ENCODE data around the gene PIP4K2A.
"Not testable (repeated sequence)": the region's sequence is repeated elsewhere in the genome, so short reads cannot be mapped to it uniquely, and the experiment has no call there.

PIP4K2A gene

GRCh38 chr10:22503315-22504088 is 210.9 kb downstream of the PIP4K2A start:
- no peak for FAIRE-seq

- no peak for FAIRE-seq
Observed at GRCh38 chr10:22501863-22502262, 212.5 kb downstream of the PIP4K2A start.

GRCh38 chr10:22501413-22501812 is 213.0 kb downstream of the PIP4K2A start:
- FAIRE-seq, result no peak

DNA sequence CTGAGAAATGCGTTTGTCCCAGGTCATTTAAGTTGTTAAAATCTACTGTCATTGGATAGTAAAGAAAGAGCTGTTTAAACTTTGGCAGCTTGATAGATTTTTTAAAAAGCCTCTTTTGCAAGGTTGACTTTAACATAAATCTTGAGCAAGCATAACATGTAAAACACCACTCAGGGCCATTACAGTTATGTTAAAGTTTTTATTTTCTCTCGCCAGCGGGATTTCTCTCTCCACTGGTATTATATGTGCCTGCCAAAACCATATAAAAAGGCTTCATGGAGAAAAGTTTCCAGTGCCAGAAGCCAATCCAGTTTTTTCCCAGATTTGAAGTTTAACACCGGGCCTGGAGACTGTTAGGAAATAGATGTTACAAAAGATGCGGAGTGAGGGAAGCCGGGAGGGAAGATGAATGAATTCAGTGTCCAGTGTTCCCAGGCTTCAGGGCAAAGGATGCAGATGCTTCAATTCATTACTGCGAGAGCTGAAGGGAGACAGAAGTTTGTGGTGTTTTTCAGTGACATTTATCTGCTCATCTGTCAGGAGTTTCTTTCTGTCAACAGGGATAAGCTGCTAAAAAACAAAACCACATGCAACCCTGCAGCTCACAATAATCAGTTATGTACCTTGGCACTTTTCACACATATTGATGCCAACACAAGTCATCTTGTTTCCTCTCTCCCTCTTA is 213.6 kb downstream of the PIP4K2A start:
- FAIRE-seq, result no peak

- FAIRE-seq, result not testable (repeated sequence)
Observed at GRCh38 chr10:22499973-22500372, 214.4 kb downstream of the PIP4K2A start.

DNA sequence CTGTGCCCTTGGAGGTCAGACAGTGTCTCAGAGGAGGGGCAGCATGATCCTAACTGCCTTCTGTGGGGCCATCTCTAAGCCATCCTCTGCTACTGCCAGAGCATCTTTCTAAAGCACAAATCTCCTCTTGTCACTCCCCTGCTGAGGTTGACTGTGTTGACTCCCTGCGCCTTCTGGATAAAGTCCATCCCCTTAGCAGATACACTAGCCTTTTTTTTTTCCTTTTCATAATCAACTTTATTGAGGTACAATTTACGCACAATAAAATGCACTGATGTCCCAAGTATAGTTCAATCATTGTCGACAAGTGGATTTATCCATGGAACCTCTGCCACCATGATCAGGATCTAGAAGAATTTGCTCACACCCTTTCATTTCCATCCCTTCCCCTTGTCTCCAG is 219.0 kb downstream of the PIP4K2A start:
- no peak for FAIRE-seq

DNA sequence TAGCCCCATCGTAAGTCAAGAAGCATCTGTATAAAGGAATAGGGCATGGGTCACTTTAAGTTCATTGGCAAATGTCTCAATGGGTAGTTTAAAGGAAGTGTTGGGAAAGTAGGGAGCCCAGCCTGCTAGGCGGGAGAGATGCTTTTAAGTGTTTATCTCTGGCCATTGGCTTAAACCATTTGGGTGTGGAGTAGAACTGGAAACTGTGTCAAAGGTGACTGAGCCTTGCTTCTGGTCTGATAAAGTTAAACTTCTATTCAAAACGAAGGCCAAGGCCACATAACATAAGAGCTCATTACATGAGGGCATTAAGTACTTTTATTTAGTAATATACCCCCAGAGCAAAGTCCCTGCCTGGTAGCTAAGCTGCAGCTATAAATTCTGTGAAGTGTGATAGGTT is 220.4 kb downstream of the PIP4K2A start:
- FAIRE-seq, result no peak

GRCh38 chr10:22491931-22492615 is 222.3 kb downstream of the PIP4K2A start:
- FAIRE-seq, result no peak

GRCh38 chr10:22491480-22491879 is 222.9 kb downstream of the PIP4K2A start:
- no peak for FAIRE-seq

DNA sequence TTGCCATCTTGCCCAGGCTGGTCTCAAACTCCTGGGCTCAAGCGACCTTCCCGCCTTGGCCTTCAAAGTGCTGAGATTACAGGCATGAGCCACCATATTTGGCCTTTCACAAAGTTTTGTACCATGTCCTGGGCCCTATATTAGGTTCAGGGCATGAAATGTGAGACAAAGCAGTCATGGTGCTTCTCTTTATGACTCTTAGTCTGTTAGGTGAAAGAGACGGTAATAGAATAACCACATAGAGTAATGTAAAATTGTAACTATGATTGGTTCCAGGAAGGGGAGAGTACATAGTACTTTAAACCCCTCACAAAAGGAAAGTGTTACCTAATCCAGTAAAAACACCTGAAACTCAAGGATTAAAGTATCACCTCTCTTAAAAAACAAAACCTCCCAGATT is 224.4 kb downstream of the PIP4K2A start:
- FAIRE-seq, result no peak

DNA sequence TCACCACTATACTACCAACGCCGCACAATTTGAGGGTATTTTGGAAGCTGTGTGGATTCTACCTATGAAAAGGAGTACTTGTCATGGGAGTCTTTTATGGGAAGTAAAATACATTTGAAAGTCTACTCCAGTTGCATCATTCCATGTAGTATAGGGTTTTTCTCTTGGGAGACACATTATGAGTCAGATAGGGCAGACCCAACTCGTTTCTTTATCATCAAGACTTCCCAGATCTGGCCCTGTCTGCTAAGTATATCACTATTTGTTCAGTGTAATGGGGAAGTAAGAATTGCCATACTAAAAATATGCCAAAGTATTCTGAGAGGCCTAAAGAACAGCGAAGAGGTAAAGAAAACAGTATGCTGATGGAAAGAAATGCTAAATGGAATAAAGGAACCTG is 224.9 kb downstream of the PIP4K2A start:
- no peak for FAIRE-seq

DNA sequence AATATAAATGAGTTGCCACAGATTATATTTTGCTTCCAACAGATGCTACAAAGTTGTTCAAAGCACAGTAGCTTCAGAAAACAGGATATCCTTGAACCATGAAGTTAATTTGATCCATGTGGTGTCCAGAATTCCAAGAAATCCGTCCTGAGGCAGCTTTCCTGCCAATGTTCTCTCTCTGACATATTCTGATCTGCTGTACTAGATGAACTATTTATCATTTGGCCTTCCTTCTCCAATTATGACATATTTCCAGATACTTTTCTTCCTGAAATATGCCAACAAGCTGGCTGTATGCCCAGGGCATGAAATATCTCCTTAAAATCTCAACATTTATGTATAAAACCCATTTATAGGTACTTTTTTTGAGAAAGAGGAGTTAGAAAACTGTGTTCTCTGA is 227.9 kb downstream of the PIP4K2A start:
- no peak for FAIRE-seq

Data from islet of Langerhans (tissue), 1 donor.